Stomach (tissue), 9 donors: ENCODE measurements around the gene ALX4. TPM values are rescaled to one million over a fixed set of nuclear protein-coding genes. Genes with fewer than 3 reads are reported as not detected.

Experiments
- DNase-seq, 2 donors: peaks; one replicate each; pipeline versions ENCODE4 v3.0.0 to v3.0.0-alpha.2; 2013 to 2019
- H3K27ac ChIP-seq, 5 donors: fragments of 200-600 bp in 4 of 5; sonication (generic) in 4 of 5; one replicate each; pipeline ENCODE4 v1.5.1; 2013 to 2019; ENCODE audit warnings: mild to moderate bottlenecking in 1 of 5, moderate library complexity in 1 of 5
- H3K27me3 ChIP-seq, 3 donors: fragments of 200-600 bp; sonication (generic); one replicate each; pipeline ENCODE4 v1.5.1; 2017 to 2019; ENCODE audit warnings: mixed run types in 1 of 3
- H3K36me3 ChIP-seq, 4 donors: fragments of 200-600 bp; sonication (generic); 1 replicate in 3 of 4; 2 replicates in 1 of 4; pipeline ENCODE4 v1.5.1; 2016 to 2019
- H3K4me1 ChIP-seq, 4 donors: fragments of 200-600 bp; sonication (generic); one replicate each; pipeline ENCODE4 v1.5.1; 2016 to 2019
- H3K4me3 ChIP-seq, 4 donors: fragments of 200-600 bp; sonication (generic) in 3 of 4; one replicate each; pipeline ENCODE4 v1.5.1; 2016 to 2019; ENCODE audit warnings: mild to moderate bottlenecking in 1 of 4
- H3K9me3 ChIP-seq, 4 donors: fragments of 200-600 bp; sonication (generic); one replicate each; pipeline ENCODE4 v1.5.1; 2016 to 2019
- CTCF ChIP-seq, 7 experiments: fragments of 450-650 bp in 4 of 7; fragments of 200-600 bp in 3 of 7; sonication (generic) in 3 of 7; IDR thresholded peaks; one replicate each; pipeline ENCODE4 v1.5.1; 2016 to 2019; ENCODE audit warnings: antibody characterized with exemption in 7 of 7, control low read depth in 2 of 7, mild to moderate bottlenecking in 1 of 7
- EP300 ChIP-seq: sonication (generic); formaldehyde crosslinking; IDR thresholded peaks from one replicate; pipeline ENCODE4 v1.6.1; 2017; ENCODE audit warnings: antibody characterized with exemption
- POLR2A ChIP-seq, 4 donors: fragments of 450-650 bp; IDR thresholded peaks; one replicate each; pipeline ENCODE4 v1.6.1; 2016; ENCODE audit warnings: antibody characterized with exemption in 4 of 4, control low read depth in 2 of 4, mild to moderate bottlenecking in 1 of 4, moderate library complexity in 1 of 4
- POLR2AphosphoS5 ChIP-seq, 3 donors: sonication (generic); formaldehyde crosslinking; IDR thresholded peaks; one replicate each; pipeline ENCODE4 v1.6.1; 2016; ENCODE audit warnings: antibody characterized with exemption in 3 of 3
- WGBS, 5 donors: extraction: QIAGEN DNeasy Blood & Tissue Kit in 3 of 5; methylation state at CpG; one replicate each; pipeline versions ENCODE4 v1.1.5 to v1.1.7; 2013 to 2018; 5-methylcytosine and 5-hydroxymethylcytosine counted together
- intact Hi-C: fragments of 100-400 bp; cut with DNase I; formaldehyde crosslinking; loops from one replicate; pipeline ENCODE4 v1.15.1; 2023; ENCODE audit warnings: low total_unique reads
- polyA plus RNA-seq, 3 donors: library from polyadenylated mRNA; stranded (reverse); fragments of 200-250 nt; gene quantifications; one replicate each; pipeline ENCODE4 v1.2.3, GENCODE V29; 2013
- total RNA-seq, 5 donors: library from RNA; depleted of rRNA; stranded (reverse); fragments of >200 nt; gene quantifications; one replicate each; pipeline versions ENCODE4 v1.1.0 to v1.2.3, GENCODE V29; 2014 to 2016
- donor health status: healthy with polysubstance abuse.
- donor health status: Bipolar disorder and iron deficiency.
- donor health status: healthy.

Gene ALX4
- total and polyA plus RNA-seq, 8 donors = not detected

- intact Hi-C loops = no loop called here
- Histone ChIP-seq H3K36me3 (no peaks in the 10 kb centered on the region), H3K27ac (no peak overlapping the region), H3K4me3 (peak overlapping the region; percentile 49 to 73 (median 63)), H3K4me1 (peaks cover 36 to 47% (median 40%) of the 10 kb centered on the region in 4 donors), H3K27me3 (peaks cover 42 to 100% (median 89%) of the 10 kb centered on the region in 3 donors), H3K9me3 (no peaks in the 10 kb centered on the region)
- WGBS, 5 donors = 8 to 15% (median 11%) methylated on average over 10 of the region's 10 CpGs
- no peak for TF ChIP-seq EP300
- no peak for TF ChIP-seq CTCF (IDR thresholded peaks at IDR 0.05)
- TF ChIP-seq POLR2AphosphoS5 (IDR thresholded peaks at IDR 0.05) = no peak
- TF ChIP-seq POLR2A (IDR thresholded peaks at IDR 0.05) = no peak
- DNase-seq = no peak
These were observed 4.9 kb downstream of the ALX4 start for GRCh38 chr11:44305026-44305469.

- DNase-seq = peak in 1 of 2 donors; percentile 59
- H3K4me1 ChIP-seq = peaks cover 30 to 40% (median 33%) of the 10 kb centered on the region in 4 donors
- intact Hi-C loops = no loop called here
- H3K4me3 ChIP-seq = peak overlapping the region in 3 of 4 donors; percentile 22 to 66 (median 25)
- TF ChIP-seq POLR2AphosphoS5 (IDR thresholded peaks at IDR 0.05) (no peak), CTCF (IDR thresholded peaks at IDR 0.05) (no peak), POLR2A (IDR thresholded peaks at IDR 0.05) (no peak), EP300 (no peak)
- WGBS, 5 donors = 5 to 13% (median 9%) methylated on average over 47 to 71 of the region's 71 CpGs
- no peak overlapping the region for H3K27ac ChIP-seq
- H3K9me3 ChIP-seq = no peaks in the 10 kb centered on the region
- H3K27me3 ChIP-seq = peaks cover 36 to 100% (median 82%) of the 10 kb centered on the region in 3 donors
- no peaks in the 10 kb centered on the region for H3K36me3 ChIP-seq
These were observed 5.6 kb downstream of the ALX4 start for GRCh38 chr11:44304091-44305025.

- Histone ChIP-seq H3K36me3 (no peaks in the 10 kb centered on the region), H3K27ac (no peak overlapping the region), H3K4me1 (peaks cover 23 to 31% (median 27%) of the 10 kb centered on the region in 4 donors), H3K9me3 (no peaks in the 10 kb centered on the region), H3K4me3 (no peak overlapping the region), H3K27me3 (peaks cover 27 to 98% (median 73%) of the 10 kb centered on the region in 3 donors)
- WGBS, 5 donors = 9 to 29% (median 13%) methylated on average over 21 to 28 of the region's 28 CpGs
- intact Hi-C loops = no loop called here
- TF ChIP-seq POLR2A (IDR thresholded peaks at IDR 0.05) (no peak), CTCF (IDR thresholded peaks at IDR 0.05) (no peak), EP300 (no peak), POLR2AphosphoS5 (IDR thresholded peaks at IDR 0.05) (no peak)
- no peak for DNase-seq
These were observed 6.5 kb downstream of the ALX4 start for GRCh38 chr11:44303401-44303938.

DNA sequence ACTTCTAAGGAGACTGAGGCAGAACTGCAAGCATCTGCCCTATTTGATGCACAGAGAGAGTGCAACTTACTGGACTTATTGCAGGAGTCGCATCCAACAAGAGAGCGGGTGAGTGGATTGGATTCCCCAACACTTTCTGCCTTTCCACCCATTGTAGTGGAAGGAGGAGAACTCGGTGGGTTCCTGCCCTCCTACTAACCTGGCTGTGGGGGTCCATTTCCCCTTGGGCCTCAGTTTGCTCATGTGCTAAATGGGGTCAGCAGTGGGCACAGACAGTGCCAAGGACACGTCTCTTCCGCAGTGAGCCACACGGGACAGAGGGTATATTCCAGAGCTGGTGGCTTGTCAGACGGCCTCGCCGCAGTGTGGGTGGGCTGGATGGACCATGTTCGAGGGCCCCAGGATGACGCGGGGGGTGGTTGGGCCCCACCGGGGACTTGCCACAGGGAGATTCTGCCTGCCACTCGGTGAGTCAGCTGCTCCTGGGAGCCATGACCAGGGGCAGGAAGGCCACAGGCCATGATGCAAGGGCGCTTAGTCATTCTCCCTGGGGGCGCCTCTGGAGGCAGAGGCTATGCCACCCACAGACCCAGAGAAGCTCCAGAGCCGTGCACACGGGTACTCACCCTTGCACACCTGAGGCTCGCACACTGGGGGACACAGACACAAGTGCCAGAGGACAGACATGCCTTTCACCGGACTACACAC lies 8.2 kb downstream of the ALX4 start:
- Histone ChIP-seq H3K9me3 (no peaks in the 10 kb centered on the region), H3K27me3 (peaks cover 26 to 89% (median 55%) of the 10 kb centered on the region in 3 donors), H3K4me1 (peaks cover 23 to 31% (median 27%) of the 10 kb centered on the region in 4 donors), H3K27ac (no peak overlapping the region), H3K36me3 (no peaks in the 10 kb centered on the region), H3K4me3 (no peak overlapping the region)
- WGBS, 5 donors = 77 to 85% (median 81%) methylated on average over 18 to 20 of the region's 20 CpGs
- TF ChIP-seq POLR2AphosphoS5 (IDR thresholded peaks at IDR 0.05) = no peak
- no peak for TF ChIP-seq POLR2A (IDR thresholded peaks at IDR 0.05)
- TF ChIP-seq CTCF (IDR thresholded peaks at IDR 0.05) = no peak
- TF ChIP-seq EP300 = no peak
- no peak for DNase-seq
- intact Hi-C loops = no loop called here
